Loucy (cell line): ENCODE data around the gene FSIP1.

ENCODE experiments used
- EZH2phosphoT487 ChIP-seq: fragments of 200-600 bp; IDR thresholded peaks from 2 replicates; pipeline ENCODE4 v1.6.1; 2018; ENCODE audit warnings: antibody characterized with exemption, mild to moderate bottlenecking, moderate library complexity, borderline replicate concordance
- TF ChIP-seq, protein P1 (sequence below): fragments of 200-600 bp; sonication (generic); conservative IDR thresholded peaks from 2 replicates; pipeline ENCODE4 v1.5.1; 2014; ENCODE audit warnings: mild to moderate bottlenecking, antibody characterized with exemption, low read length

DNA sequence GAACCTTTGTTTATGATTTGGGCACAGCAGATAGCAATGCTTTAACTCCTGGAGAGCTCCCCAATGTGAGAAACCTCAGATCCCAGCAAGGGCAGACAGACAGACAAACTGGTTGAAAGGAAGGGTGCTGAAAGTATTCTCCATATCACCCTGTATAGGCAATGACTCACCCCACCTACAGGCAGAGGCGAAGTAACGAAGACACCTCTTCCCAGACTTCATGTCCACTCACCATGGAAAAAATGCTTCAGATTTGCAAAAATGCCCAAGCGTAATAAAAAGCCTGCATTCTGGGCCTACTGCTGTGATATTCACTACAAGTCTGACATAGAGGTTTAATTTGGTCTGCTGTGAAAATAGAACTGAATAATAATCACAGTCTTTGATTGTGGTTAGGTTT is 151.3 kb downstream of the FSIP1 start:
- TF ChIP-seq, protein P1, sequence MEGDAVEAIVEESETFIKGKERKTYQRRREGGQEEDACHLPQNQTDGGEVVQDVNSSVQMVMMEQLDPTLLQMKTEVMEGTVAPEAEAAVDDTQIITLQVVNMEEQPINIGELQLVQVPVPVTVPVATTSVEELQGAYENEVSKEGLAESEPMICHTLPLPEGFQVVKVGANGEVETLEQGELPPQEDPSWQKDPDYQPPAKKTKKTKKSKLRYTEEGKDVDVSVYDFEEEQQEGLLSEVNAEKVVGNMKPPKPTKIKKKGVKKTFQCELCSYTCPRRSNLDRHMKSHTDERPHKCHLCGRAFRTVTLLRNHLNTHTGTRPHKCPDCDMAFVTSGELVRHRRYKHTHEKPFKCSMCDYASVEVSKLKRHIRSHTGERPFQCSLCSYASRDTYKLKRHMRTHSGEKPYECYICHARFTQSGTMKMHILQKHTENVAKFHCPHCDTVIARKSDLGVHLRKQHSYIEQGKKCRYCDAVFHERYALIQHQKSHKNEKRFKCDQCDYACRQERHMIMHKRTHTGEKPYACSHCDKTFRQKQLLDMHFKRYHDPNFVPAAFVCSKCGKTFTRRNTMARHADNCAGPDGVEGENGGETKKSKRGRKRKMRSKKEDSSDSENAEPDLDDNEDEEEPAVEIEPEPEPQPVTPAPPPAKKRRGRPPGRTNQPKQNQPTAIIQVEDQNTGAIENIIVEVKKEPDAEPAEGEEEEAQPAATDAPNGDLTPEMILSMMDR = no peak
- TF ChIP-seq EZH2phosphoT487 = no peak
